HepG2 (cell line): ENCODE data around the gene IDNK.

Experiments
- ADNP ChIP-seq: sonication (generic); formaldehyde crosslinking; IDR thresholded peaks from 2 replicates; pipeline ENCODE4 v1.4.0; 2020; ENCODE audit warnings: missing genetic modification reagents
- CTCF ChIP-seq: sonication (generic); formaldehyde crosslinking; IDR thresholded peaks from 2 replicates; pipeline ENCODE4 v1.5.0; 2020; ENCODE audit warnings: mild to moderate bottlenecking, missing genetic modification reagents, moderate library complexity
- MATR3 ChIP-seq: sonication (generic); formaldehyde crosslinking; IDR thresholded peaks from 2 replicates; pipeline ENCODE4 v1.4.0; 2020; ENCODE audit warnings: missing genetic modification reagents
- SNAPC2 ChIP-seq: sonication (generic); formaldehyde crosslinking; IDR thresholded peaks from 2 replicates; pipeline ENCODE4 v1.8.1; 2022; ENCODE audit warnings: mild to moderate bottlenecking, missing genetic modification reagents
- TEAD2 ChIP-seq: sonication (generic); formaldehyde crosslinking; IDR thresholded peaks from 2 replicates; pipeline ENCODE4 v1.9.0; 2021; ENCODE audit warnings: missing genetic modification reagents
- ZBTB37 ChIP-seq: sonication (generic); formaldehyde crosslinking; IDR thresholded peaks from 2 replicates; pipeline ENCODE4 v1.4.0; 2020; ENCODE audit warnings: mild to moderate bottlenecking, missing genetic modification reagents
- ZNF343 ChIP-seq: sonication (generic); formaldehyde crosslinking; IDR thresholded peaks from 2 replicates; pipeline ENCODE4 v1.4.0; 2020; ENCODE audit warnings: mild to moderate bottlenecking, missing genetic modification reagents
- ZNF557 ChIP-seq: sonication (generic); formaldehyde crosslinking; IDR thresholded peaks from 2 replicates; pipeline ENCODE4 v1.4.0; 2020; ENCODE audit warnings: missing genetic modification reagents
- ZNF772 ChIP-seq: sonication (generic); formaldehyde crosslinking; IDR thresholded peaks from 2 replicates; pipeline ENCODE4 v1.5.0; 2020; ENCODE audit warnings: mild to moderate bottlenecking, missing genetic modification reagents
- ZZZ3 ChIP-seq: sonication (generic); formaldehyde crosslinking; IDR thresholded peaks from 2 replicates; pipeline ENCODE4 v1.4.0; 2020; ENCODE audit warnings: missing genetic modification reagents, mild to moderate bottlenecking, borderline replicate concordance

- TF ChIP-seq ZNF772 (CRISPR knock-in tag) (no peak), CTCF (CRISPR knock-in tag) (no peak), ZZZ3 (CRISPR knock-in tag) (no peak), ZNF557 (CRISPR knock-in tag) (no peak), ZBTB37 (CRISPR knock-in tag) (no peak), SNAPC2 (CRISPR knock-in tag) (no peak), MATR3 (CRISPR knock-in tag) (no peak), TEAD2 (CRISPR knock-in tag) (no peak), ZNF343 (CRISPR knock-in tag) (no peak), ADNP (CRISPR knock-in tag) (no peak)
Observed at GRCh38 chr9:83656952-83657351, 34.0 kb downstream of the IDNK start.
